ENCODE results near the gene ERAL1.
A peak's percentile ranks its signal among the peaks of the same experiment; 100 is the strongest.
"Not testable (repeated sequence)": the region's sequence is repeated elsewhere in the genome, so short reads cannot be mapped to it uniquely, and the experiment has no call there.

The ERAL1 gene

DNA sequence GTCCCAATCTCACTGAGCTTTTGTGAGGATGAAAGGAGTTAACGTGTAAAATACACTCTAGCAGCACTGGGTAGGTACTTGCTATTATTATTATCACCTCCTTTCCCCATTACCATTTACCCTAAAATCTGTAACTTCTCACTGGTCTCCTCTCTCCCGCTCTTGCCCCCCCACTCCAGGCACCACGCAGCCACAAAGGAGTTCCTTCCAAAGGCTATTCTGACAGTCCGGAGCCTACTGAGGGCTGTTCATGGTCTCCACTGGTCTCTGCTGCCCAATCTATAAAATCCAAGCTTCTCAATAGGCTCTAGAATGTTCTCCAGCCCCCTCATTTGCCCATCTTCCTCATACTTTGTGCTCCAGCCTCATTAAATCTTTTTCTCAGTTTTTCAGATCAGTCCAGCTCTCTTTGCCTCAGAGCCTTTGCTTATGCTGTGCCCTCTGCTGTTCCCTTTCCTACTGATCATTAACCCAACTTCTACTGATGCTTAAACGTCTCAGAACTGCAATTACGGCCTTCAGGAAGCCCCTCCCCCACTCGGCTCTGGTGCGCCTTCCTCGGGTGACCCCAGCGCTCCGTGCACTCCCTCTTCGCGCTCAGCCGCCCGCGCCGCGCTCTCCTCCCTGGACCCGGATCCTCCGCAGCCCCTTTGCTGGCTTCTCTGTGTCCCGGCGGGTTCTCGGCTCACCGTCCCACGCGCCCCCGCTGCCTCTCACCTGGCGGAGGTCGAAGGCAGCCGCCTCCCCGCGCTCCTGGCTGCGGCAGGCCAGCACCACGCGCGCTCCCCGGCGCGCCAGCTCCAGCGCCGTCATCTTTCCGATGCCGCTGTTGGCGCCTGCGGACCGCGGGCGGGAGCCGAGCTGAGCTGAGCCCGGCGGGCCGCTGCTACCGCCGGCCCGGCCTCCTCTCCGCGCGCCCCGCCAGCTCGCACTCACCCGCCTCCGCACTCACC, 47.3 kb downstream of the ERAL1 start:
- DNase-seq, result peak; percentile 87

GRCh38 chr17:28902819-28903545, 48.2 kb downstream of the ERAL1 start, which contains the start of gene DHRS13:
Gene DHRS13 (minus strand): TSS chr17:28903079. CDS start chr17:28902944, 135 bp downstream.
- DNase-seq, result peak; percentile 97

DNA sequence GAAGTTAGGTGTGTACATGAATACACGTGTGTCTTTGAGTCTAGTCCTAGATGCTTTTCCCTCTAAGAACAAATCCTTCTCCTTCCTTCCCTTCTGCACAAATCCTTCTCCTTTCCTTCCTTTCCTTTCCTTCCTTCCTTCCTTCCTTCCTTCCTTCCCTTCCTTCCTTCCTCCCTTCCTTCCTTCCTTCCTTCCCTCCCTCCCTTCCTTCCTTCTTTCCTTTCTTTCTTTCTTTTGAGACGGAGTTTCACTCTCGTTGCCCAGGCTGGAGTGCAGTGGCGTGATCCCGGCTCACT, 48.7 kb downstream of the ERAL1 start:
- DNase-seq, result not testable (repeated sequence)

DNA sequence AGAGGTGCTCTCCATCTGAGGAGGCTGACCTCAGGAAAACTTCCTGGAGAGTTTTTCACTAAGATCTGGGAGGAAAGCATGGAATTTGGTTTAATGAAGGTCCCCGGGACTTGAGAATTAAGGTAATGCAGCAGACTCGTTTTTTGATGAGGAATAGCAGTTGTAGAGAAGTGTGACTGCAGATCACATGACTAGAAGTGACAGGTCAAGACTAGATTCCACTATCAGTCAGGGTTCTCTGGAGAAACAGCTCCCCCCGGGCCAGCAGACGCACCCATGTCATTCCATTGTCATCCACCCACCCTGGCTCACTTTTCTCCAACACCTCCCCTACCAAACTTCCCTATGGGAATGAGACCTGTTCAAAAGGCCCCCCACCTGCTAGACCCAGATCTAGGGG, 50.0 kb downstream of the ERAL1 start:
- no peak for DNase-seq

- no peak for DNase-seq
These were observed 51.5 kb downstream of the ERAL1 start for GRCh38 chr17:28906276-28906675.

DNA sequence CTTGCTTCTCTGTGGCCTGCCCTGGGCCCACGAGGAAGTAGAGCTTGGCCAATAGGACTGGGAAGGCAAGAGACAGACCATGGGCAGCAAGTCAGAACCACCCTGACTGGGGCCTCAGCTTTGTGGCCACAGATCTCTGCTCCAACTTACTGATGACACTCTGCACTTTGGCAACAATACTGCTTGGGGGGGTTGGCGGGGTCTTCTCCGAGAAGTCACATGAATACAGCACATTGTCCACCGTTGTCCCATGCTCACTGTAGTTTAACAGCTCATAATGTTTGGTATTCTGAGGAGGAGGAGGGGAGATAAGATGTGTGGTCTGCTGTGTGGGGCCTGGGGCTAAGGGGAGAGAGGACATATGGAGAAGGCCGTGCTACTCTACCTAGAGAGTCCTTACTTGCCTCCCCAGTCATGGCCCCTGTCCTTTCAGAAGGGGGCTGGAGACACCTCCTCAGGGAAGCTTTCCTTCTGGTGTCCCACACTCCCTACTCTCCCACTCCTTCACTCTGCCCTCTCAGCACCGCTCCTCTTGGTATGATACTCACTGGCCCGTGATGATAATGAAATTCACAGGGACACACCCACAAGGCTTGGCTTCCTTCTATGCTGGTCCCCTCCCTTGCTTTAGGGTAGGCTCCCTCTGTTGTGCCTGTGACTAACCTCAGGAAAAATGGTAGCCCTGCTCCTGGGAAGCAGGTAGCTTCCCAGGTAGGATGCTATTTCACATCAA, 52.1 kb downstream of the ERAL1 start:
- DNase-seq, result no peak

DNA sequence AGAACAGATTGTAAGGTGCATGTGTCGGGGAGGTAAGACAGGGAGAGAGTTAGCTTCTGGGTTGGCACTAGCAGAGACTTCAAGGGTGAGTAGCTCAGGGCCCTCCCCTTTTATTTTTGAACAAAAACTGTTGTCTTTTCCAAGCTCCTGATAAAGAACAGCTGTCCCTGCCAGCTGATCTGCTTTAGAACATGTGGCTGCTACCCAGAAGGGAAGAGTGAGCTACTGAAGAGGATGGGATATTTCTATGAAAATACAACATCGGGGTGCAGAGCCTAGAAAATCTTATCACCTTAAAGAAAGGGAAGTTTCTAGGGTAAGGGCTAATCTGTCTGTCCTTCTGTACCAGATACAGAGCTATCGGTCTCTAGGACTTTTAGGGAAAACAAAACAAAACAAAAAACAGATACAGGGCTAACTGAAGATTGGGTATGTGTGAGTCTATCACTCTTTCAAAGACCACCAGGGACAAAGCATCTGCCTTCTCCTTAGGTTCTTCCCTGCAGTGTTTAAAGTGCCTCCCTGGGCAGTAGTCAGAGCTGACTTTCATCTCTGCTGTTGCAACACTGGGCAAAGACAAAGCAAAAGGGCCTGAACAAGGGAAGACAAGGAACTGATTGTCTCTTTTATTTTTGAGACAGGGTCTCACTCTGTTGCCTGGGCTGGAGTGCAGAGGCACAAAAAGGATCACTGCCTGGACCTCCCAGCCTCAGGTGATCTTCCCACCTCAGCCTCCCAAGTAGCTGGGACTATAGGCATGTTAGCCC, 53.1 kb downstream of the ERAL1 start:
- no peak for DNase-seq

DNA sequence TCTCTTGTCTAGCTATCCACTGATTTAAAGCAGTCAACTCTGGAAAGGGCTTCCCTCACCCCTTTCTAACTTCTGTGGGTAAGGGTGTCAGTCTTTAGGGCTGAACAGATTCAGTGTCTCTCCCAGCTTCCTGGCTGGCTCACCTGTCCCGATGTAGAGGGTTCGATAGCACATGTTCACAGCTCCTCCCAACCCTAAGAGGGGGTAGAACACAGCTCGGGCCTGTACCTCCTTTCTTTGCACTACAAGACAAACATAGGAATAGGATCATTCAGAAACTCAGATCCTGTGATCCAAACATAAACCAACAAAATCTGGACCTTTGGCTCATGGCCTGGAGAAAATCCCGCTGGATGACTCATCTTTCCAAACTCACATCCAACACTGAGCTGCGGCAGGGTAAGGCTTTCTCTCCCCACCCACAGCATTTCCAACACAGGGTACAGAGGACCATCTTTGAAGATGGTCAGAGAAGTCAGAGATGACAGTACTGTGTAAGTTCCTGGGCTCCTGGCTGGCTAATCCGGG, 53.9 kb downstream of the ERAL1 start:
- no peak for DNase-seq

DNA sequence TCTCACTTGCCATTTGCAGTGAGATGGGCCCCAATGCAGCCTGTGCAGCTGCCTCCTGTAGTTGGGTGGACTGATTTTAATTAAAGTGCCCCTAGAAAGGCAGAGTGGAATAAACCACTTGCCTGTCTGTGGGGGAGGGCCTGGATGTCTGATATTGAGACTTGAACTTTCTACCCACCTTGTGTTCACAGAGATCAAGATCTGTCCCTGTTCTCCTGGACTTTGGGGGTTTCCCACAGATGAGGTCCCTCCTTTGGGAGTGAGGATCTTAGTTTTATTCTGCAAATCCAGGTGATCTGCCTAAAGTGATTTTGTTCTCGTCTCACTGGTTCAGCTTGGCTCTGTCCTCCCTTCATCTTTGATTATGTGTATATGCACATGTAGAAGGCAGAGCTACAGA, 55.7 kb downstream of the ERAL1 start:
- DNase-seq, result no peak

Data from NCI-H526 treated with DMSO at 0.1 percent for 48 hours (cell line).